Subcutaneous adipose tissue (tissue), 4 donors: ENCODE results near the gene FPR3. TPM values are rescaled to one million over a fixed set of nuclear protein-coding genes. Genes with fewer than 3 reads are reported as not detected.

Source experiments
- total RNA-seq, 4 donors: library from RNA; depleted of rRNA; stranded (reverse); fragments of >200 nt; gene quantifications; one replicate each; pipeline ENCODE4 v1.1.0, GENCODE V29; 2016
- TF ChIP-seq, protein P1 (sequence below): fragments of 450-650 bp; IDR thresholded peaks from one replicate; pipeline ENCODE4 v1.5.1; 2016; ENCODE audit warnings: low read depth, mild to moderate bottlenecking, control low read depth, antibody characterized with exemption, moderate library complexity

The FPR3 gene
- total RNA-seq, 4 donors from 2014 or later, result 3.2 to 112 (median 27.3) TPM

DNA sequence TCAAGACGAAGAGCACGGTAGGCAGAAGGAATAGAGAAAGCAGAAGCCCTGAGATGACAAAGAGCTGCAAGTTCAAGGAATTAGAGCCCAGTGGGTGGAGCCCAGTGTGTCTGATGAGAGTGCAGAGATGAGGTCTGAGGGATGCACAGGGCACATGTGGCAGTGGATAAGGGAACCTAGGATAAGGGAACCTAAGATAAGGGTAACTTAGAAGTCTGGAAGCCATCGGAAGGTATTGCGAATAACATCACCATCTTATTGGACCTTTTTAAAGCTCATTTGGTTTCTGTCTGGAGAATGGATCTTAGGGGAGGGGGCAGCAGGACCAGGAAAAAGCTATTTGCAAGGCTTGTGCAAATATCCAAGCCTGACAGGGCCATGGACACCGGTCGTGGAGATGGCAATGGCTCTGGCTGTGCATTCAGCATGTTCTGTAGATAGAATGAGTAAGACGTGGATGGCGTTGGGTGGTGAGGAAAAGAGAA is 1.3 kb downstream of the FPR3 start:
- TF ChIP-seq, protein P1, sequence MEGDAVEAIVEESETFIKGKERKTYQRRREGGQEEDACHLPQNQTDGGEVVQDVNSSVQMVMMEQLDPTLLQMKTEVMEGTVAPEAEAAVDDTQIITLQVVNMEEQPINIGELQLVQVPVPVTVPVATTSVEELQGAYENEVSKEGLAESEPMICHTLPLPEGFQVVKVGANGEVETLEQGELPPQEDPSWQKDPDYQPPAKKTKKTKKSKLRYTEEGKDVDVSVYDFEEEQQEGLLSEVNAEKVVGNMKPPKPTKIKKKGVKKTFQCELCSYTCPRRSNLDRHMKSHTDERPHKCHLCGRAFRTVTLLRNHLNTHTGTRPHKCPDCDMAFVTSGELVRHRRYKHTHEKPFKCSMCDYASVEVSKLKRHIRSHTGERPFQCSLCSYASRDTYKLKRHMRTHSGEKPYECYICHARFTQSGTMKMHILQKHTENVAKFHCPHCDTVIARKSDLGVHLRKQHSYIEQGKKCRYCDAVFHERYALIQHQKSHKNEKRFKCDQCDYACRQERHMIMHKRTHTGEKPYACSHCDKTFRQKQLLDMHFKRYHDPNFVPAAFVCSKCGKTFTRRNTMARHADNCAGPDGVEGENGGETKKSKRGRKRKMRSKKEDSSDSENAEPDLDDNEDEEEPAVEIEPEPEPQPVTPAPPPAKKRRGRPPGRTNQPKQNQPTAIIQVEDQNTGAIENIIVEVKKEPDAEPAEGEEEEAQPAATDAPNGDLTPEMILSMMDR, result no peak

DNA sequence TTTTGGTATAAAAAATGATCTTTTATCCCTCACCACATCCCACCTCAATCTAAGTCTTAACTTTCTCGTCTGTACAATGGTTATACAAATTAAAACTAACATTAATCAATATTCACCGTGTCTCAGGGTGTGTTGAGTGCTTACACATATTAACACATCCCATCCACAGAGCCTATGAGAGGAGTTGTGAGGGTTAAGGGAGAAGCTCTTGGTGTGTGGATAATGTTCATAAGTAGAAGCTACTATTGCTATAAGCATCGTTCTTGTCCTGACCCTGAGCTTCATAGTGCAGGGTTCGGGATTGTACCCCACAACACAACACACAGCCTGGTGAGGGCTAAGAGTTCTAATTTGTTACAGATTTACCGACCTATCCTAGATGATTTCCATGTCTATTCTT is 2.5 kb downstream of the FPR3 start:
- TF ChIP-seq, protein P1, result no peak

DNA sequence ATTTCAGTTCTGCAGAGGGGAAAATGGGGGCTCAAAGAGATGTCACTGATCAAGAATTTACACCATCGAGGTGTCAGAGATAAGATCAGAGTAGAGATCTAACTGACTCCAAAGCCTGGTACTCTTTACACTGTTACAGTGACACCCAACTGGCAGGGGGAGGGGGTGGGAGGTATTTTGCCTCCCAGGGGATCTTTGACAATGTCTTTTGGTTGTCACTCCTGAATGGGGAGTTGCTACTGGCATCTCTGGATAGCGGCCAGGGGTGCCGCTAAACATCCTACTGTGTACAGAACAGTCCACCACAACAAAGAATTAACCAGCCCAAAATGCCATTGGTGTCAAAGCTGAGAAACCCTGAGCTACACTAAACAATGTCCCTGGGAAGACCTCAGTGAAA is 3.1 kb downstream of the FPR3 start:
- TF ChIP-seq, protein P1, result no peak

DNA sequence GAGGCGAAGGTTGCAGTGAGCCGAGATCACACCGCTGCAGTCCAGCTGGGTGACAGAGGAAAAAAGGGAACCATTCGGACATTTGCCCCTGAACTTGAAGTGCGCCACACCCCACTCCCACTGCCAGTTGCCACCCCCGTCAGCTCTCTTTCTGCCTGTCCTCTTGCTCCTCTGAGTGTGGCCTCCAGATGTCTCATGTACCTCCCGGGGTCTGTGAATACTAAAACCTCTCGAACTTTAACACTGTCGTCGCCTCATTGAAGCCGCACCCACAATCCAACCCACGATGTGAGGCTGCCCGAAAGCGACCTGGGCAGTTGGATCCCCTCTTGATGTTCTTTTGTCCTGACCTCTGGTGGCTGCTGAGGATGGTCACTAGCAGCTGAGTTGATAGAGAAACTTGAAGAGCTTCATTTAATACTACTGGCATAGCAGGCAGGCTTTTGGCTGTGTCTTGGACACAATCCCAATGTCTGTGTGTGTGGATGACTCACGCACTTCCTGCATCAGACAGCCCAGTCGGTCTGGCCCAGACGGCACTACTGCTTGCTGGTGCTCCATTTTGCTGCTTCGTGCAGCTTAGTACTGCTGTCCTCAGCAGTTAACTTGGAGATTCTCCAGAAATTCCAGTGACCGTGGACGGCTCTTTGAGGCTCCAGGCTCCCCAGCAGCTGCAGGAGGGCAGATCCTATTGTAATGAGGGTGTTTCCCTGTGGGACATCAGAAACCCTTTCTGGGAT is 4.2 kb downstream of the FPR3 start:
- TF ChIP-seq, protein P1, result no peak

DNA sequence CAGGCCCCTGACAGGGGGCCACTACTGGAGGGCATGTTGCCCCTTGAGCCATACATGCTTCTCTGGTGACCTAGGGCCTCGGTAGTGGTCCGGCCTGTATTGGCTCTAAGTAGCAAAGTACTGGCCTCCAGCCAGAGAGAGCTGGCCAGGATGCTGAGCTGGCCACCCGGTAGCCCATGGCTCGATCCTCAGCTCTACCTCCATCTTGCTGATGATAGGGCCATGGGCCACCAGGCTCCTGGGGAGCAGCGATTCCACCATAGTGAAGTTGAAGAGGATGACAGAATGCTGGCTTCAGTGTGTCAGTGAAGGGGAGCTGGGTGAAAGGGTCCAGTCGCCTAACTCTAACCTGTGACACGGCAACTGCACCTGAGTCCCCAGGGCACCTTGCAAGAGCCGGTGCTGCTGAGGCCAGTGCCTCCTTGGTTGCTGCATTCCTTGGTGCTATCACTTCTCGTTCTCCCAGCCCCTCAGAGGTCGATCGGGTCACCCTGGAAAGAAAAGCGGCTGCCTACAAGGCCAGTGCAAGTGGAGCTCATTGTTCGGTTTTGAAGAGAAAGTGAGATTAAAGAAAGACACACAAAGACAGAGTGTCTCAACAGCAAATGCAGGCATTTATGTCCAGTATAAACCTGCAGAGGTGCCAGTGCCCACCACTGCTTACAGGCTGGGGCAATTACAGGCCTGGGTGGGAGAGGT is 5.0 kb downstream of the FPR3 start:
- TF ChIP-seq, protein P1, result no peak

DNA sequence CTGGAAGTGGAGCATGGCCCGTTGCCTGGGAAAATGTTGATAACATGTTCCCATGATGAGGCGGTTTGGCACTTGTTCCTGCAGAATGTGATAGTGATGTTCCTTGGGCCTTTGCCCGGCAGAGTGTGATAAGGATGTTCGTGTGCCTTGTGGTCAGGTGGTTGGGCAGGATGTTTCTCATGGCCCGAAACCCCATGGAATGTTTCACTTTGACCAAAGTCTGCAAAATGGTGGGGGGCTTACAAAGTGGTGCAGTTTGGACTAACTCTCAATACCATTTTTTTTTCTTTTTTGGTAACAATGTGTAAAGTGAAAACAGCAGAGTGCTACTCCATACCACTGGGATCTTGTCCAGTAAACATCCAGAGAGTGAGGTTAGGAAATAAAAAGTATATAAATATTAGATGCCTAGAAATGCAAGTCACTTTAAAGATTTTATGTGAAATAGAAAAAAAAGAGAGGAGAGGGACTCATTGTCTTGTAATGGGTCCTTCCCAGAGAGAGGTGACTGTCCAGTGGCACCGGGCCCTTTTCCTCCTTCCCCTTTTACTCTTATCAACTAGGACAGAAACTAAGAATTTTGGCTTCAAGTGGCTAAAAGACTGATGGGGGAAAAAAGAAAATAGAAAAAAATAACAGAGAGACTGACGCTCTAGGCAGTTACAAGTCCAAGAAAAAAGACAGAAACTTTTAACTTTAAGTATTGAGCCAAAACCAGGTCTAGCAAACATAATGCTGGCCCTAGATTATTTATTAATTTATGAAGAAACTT is 5.7 kb downstream of the FPR3 start:
- TF ChIP-seq, protein P1, result no peak

DNA sequence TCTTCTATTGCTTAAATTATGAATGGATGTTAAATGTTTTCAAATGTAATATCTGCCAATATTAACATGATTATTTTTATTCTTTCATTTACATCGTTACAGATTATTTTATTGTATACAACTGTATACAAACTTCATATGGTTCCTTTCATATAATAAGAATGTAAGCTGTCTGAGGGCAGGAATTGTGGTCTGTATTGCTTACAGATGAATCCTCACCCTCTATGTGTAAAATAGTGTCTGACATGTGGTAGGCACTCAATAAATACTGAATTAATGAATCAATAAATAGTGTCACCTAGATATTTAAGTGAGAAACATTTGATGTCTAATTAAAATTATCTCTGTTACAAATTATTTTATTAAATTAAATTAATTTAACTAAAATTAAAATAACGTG is 7.8 kb downstream of the FPR3 start:
- TF ChIP-seq, protein P1, result no peak
